HEK293T (cell line): ENCODE data around the gene ELP4.

Experiments used
- HDGF ChIP-seq: fragments of 450-650 bp; IDR thresholded peaks from 2 replicates; pipeline ENCODE4 v1.6.1; 2017; ENCODE audit warnings: antibody characterized with exemption, borderline replicate concordance
- SP1 ChIP-seq: fragments of 450-650 bp; IDR thresholded peaks from 2 replicates; pipeline ENCODE4 v1.6.1; 2017
- SUZ12 ChIP-seq: fragments of 450-650 bp; IDR thresholded peaks from 2 replicates; pipeline ENCODE4 v1.6.1; 2016; ENCODE audit warnings: mild to moderate bottlenecking
- ZNF384 ChIP-seq: fragments of 450-650 bp; IDR thresholded peaks from 2 replicates; pipeline ENCODE4 v1.6.1; 2016

DNA sequence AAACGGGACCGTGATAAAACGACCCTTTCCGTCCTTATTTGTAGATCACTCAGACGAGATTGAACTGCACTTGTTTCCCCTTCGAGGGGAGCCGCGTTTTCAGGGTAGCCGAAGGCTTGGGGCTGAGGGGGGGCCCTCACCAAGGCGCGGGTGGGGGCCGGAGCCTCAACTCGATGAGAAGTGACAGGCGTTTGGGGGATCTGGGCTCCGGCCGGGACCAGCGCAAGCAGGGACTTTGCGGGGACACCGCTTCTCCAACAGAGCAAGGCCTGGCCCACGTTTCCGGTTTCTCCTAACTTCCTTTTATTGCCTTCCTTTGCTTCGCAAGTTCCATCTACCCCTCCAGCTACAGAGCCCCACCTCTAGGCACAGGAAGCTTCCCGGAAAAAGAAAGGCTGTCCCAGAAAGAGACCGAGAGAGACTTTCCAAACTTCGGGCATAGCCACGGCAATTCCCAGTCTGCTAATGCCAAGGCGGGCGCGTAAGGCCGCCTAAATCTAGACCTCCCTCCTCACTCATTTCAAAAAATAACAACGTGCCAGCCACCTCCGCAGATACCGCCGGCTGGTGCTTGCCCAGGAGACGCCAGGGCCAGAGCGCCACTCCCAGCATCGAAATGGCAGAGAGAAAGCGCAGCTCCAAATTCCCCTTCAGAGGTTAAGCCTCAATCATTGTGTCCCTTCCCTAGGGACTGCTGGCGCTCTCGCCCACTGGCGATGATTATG, 294.9 kb downstream of the ELP4 start:
- TF ChIP-seq SUZ12 (no peak), HDGF (no peak), SP1 (no peak), ZNF384 (no peak)
